HepG2 (cell line): ENCODE results near the gene ACSL5. TPM values are rescaled to one million over a fixed set of nuclear protein-coding genes. Genes with fewer than 3 reads are reported as not detected.

Experiments used
- FOXK1 ChIP-seq: sonication (generic); formaldehyde crosslinking; IDR thresholded peaks from 2 replicates; pipeline ENCODE4 v1.4.0; 2020; ENCODE audit warnings: low read depth, missing genetic modification reagents, borderline replicate concordance
- GPN1 ChIP-seq: sonication (generic); formaldehyde crosslinking; IDR thresholded peaks from 2 replicates; pipeline ENCODE4 v1.5.1; 2020; ENCODE audit warnings: missing genetic modification reagents, borderline replicate concordance
- IRF2 ChIP-seq: IDR thresholded peaks from 2 replicates; pipeline ENCODE4 v1.6.1; 2018; ENCODE audit warnings: missing genetic modification reagents, missing compliant biosample characterization
- POLR2G ChIP-seq: fragments of 200-400 bp; formaldehyde crosslinking; IDR thresholded peaks from 2 replicates; pipeline ENCODE4 v1.6.1; 2018; ENCODE audit warnings: mild to moderate bottlenecking, low read depth, low read length, moderate library complexity
- RFX3 ChIP-seq: IDR thresholded peaks from 2 replicates; pipeline ENCODE4 v1.6.1; 2016; ENCODE audit warnings: missing biosample characterization, missing genetic modification reagents
- TARDBP ChIP-seq: sonication (generic); formaldehyde crosslinking; IDR thresholded peaks from 2 replicates; pipeline ENCODE4 v1.8.0; 2022; ENCODE audit warnings: mild to moderate bottlenecking, missing genetic modification reagents
- YEATS4 ChIP-seq: sonication (generic); formaldehyde crosslinking; IDR thresholded peaks from 2 replicates; pipeline ENCODE4 v1.4.0; 2020; ENCODE audit warnings: missing genetic modification reagents, borderline replicate concordance
- ZNF337 ChIP-seq: sonication (generic); formaldehyde crosslinking; IDR thresholded peaks from 2 replicates; pipeline ENCODE4 v1.5.1; 2020; ENCODE audit warnings: missing genetic modification reagents, low read depth, mild to moderate bottlenecking, borderline replicate concordance
- ZNF44 ChIP-seq: sonication (generic); formaldehyde crosslinking; IDR thresholded peaks from 2 replicates; pipeline ENCODE4 v1.5.1; 2020; ENCODE audit warnings: mild to moderate bottlenecking, missing genetic modification reagents
- ZNF614 ChIP-seq: IDR thresholded peaks from 2 replicates; pipeline ENCODE4 v1.6.1; 2018; ENCODE audit warnings: missing biosample characterization, missing genetic modification reagents, inconsistent platforms, borderline replicate concordance
- ZNF749 ChIP-seq: sonication (generic); formaldehyde crosslinking; IDR thresholded peaks from 2 replicates; pipeline ENCODE4 v1.8.0; 2022; ENCODE audit warnings: mild to moderate bottlenecking, missing genetic modification reagents, moderate library complexity, borderline replicate concordance
- ZNF75D ChIP-seq: sonication (generic); formaldehyde crosslinking; IDR thresholded peaks from 2 replicates; pipeline ENCODE4 v1.8.1; 2023; ENCODE audit warnings: missing genetic modification reagents, mild to moderate bottlenecking, borderline replicate concordance
- polyA plus RNA-seq, 8 experiments: library from polyadenylated mRNA; depleted of rRNA in 3 of 8; stranded (reverse) in 7 of 8; unstranded in 1 of 8; fragments of >200 nt; fragmentation: Illumina TruSeq in 4 of 8; extraction: Trizol in 4 of 8; gene quantifications; 2 replicates each; pipeline versions ENCODE4 v1.2.1 to v1.2.3, GENCODE V29; 2011 to 2016; ENCODE audit warnings: low read depth in 4 of 8, missing spikeins in 1 of 8, mixed read lengths in 1 of 8; ENCODE audit not compliant: insufficient read depth in 1 of 8
- total RNA-seq, 5 experiments: library from RNA; depleted of rRNA; stranded (reverse); fragments of >200 nt; fragmentation: Illumina TruSeq; extraction: Trizol; gene quantifications; 2 replicates each; pipeline ENCODE4 v1.2.3, GENCODE V29; 2016; ENCODE audit warnings: low read depth in 1 of 5
- TF ChIP-seq, protein P1 (sequence below): sonication (generic); formaldehyde crosslinking; IDR thresholded peaks from 2 replicates; pipeline ENCODE4 v1.5.1; 2020; ENCODE audit warnings: mild to moderate bottlenecking, missing genetic modification reagents, borderline replicate concordance
- TF ChIP-seq, protein P2 (sequence below): sonication (generic); formaldehyde crosslinking; IDR thresholded peaks from 2 replicates; pipeline ENCODE4 v1.9.0; 2021; ENCODE audit warnings: mild to moderate bottlenecking, missing genetic modification reagents
- TF ChIP-seq, protein P3 (sequence below): sonication (generic); formaldehyde crosslinking; IDR thresholded peaks from 2 replicates; pipeline ENCODE4 v1.8.1; 2023; ENCODE audit warnings: mild to moderate bottlenecking, missing genetic modification reagents

Gene ACSL5
- total and polyA plus RNA-seq, 2 of the 13 experiments (the other 11 are each of a cell fraction or from before 2014, with no cell fraction given): 56.4 to 82.5 TPM

DNA sequence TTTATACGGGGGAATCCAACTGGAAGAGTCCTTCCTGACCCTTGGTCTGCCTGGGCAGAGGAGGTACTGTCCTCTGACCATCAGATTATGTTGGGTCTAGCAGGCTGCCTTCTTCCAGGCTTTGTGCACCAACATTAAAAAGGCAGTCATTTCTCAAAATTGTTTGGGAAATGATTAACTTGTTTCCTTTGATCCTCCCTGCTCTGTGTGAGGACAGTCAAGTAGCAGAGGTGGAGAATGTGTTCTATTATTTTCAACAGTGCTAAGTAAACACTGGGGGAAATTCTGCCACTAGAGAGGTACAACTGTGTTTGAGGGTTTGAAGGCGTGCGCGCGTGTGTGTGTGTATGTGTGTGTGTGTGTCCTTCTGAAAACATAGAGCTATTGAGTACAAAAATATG is 20.6 kb downstream of the ACSL5 start (continued):
- TF ChIP-seq, protein P1, sequence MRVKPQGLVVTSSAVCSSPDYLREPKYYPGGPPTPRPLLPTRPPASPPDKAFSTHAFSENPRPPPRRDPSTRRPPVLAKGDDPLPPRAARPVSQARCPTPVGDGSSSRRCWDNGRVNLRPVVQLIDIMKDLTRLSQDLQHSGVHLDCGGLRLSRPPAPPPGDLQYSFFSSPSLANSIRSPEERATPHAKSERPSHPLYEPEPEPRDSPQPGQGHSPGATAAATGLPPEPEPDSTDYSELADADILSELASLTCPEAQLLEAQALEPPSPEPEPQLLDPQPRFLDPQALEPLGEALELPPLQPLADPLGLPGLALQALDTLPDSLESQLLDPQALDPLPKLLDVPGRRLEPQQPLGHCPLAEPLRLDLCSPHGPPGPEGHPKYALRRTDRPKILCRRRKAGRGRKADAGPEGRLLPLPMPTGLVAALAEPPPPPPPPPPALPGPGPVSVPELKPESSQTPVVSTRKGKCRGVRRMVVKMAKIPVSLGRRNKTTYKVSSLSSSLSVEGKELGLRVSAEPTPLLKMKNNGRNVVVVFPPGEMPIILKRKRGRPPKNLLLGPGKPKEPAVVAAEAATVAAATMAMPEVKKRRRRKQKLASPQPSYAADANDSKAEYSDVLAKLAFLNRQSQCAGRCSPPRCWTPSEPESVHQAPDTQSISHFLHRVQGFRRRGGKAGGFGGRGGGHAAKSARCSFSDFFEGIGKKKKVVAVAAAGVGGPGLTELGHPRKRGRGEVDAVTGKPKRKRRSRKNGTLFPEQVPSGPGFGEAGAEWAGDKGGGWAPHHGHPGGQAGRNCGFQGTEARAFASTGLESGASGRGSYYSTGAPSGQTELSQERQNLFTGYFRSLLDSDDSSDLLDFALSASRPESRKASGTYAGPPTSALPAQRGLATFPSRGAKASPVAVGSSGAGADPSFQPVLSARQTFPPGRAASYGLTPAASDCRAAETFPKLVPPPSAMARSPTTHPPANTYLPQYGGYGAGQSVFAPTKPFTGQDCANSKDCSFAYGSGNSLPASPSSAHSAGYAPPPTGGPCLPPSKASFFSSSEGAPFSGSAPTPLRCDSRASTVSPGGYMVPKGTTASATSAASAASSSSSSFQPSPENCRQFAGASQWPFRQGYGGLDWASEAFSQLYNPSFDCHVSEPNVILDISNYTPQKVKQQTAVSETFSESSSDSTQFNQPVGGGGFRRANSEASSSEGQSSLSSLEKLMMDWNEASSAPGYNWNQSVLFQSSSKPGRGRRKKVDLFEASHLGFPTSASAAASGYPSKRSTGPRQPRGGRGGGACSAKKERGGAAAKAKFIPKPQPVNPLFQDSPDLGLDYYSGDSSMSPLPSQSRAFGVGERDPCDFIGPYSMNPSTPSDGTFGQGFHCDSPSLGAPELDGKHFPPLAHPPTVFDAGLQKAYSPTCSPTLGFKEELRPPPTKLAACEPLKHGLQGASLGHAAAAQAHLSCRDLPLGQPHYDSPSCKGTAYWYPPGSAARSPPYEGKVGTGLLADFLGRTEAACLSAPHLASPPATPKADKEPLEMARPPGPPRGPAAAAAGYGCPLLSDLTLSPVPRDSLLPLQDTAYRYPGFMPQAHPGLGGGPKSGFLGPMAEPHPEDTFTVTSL (CRISPR knock-in tag): peak; percentile 91; the same call in 1 of the 2 replicates
- no peak for TF ChIP-seq RFX3 (CRISPR knock-in tag)
- peak; percentile 93 for TF ChIP-seq TARDBP (CRISPR knock-in tag)
- peak; percentile 48; the same call in 1 of the 2 replicates for TF ChIP-seq YEATS4
- TF ChIP-seq, protein P2, sequence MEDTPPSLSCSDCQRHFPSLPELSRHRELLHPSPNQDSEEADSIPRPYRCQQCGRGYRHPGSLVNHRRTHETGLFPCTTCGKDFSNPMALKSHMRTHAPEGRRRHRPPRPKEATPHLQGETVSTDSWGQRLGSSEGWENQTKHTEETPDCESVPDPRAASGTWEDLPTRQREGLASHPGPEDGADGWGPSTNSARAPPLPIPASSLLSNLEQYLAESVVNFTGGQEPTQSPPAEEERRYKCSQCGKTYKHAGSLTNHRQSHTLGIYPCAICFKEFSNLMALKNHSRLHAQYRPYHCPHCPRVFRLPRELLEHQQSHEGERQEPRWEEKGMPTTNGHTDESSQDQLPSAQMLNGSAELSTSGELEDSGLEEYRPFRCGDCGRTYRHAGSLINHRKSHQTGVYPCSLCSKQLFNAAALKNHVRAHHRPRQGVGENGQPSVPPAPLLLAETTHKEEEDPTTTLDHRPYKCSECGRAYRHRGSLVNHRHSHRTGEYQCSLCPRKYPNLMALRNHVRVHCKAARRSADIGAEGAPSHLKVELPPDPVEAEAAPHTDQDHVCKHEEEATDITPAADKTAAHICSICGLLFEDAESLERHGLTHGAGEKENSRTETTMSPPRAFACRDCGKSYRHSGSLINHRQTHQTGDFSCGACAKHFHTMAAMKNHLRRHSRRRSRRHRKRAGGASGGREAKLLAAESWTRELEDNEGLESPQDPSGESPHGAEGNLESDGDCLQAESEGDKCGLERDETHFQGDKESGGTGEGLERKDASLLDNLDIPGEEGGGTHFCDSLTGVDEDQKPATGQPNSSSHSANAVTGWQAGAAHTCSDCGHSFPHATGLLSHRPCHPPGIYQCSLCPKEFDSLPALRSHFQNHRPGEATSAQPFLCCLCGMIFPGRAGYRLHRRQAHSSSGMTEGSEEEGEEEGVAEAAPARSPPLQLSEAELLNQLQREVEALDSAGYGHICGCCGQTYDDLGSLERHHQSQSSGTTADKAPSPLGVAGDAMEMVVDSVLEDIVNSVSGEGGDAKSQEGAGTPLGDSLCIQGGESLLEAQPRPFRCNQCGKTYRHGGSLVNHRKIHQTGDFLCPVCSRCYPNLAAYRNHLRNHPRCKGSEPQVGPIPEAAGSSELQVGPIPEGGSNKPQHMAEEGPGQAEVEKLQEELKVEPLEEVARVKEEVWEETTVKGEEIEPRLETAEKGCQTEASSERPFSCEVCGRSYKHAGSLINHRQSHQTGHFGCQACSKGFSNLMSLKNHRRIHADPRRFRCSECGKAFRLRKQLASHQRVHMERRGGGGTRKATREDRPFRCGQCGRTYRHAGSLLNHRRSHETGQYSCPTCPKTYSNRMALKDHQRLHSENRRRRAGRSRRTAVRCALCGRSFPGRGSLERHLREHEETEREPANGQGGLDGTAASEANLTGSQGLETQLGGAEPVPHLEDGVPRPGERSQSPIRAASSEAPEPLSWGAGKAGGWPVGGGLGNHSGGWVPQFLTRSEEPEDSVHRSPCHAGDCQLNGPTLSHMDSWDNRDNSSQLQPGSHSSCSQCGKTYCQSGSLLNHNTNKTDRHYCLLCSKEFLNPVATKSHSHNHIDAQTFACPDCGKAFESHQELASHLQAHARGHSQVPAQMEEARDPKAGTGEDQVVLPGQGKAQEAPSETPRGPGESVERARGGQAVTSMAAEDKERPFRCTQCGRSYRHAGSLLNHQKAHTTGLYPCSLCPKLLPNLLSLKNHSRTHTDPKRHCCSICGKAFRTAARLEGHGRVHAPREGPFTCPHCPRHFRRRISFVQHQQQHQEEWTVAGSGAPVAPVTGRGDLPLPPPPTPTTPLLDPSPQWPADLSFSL (CRISPR knock-in tag): peak; percentile 95
- TF ChIP-seq ZNF44 (CRISPR knock-in tag): no peak
- TF ChIP-seq FOXK1 (CRISPR knock-in tag): peak; percentile 83; the same call in 1 of the 2 replicates
- peak; percentile 37; the same call in 1 of the 2 replicates for TF ChIP-seq ZNF337 (CRISPR knock-in tag)
- TF ChIP-seq, protein P3, sequence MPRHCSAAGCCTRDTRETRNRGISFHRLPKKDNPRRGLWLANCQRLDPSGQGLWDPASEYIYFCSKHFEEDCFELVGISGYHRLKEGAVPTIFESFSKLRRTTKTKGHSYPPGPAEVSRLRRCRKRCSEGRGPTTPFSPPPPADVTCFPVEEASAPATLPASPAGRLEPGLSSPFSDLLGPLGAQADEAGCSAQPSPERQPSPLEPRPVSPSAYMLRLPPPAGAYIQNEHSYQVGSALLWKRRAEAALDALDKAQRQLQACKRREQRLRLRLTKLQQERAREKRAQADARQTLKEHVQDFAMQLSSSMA (CRISPR knock-in tag): no peak
- 0 out of 2 replicates have a peak, but pooled peaks have one; percentile 26 for TF ChIP-seq ZNF749
- no peak for TF ChIP-seq ZNF75D (CRISPR knock-in tag)
- peak; percentile 82 for TF ChIP-seq IRF2 (CRISPR knock-in tag)
- no peak for TF ChIP-seq GPN1 (CRISPR knock-in tag)
- peak; percentile 85; the same call in 1 of the 2 replicates for TF ChIP-seq ZNF614
- TF ChIP-seq POLR2G: peak; percentile 68
